Brain microvascular endothelial cell (primary cell): ENCODE measurements around the gene FASN.

Experiments used
- DNase-seq: peaks from one replicate; pipeline ENCODE4 v3.0.0-alpha.2; 2020
- H3K27ac ChIP-seq: fragments of 250-450 bp; sonication (Bioruptor Pico); 2 replicates; pipeline ENCODE4 v1.5.1; 2020; ENCODE audit warnings: mild to moderate bottlenecking, moderate library complexity
- H3K27me3 ChIP-seq: fragments of 250-450 bp; sonication (Bioruptor Pico); replicated peaks from 2 replicates; pipeline ENCODE4 v1.5.1; 2020; ENCODE audit warnings: mild to moderate bottlenecking
- H3K36me3 ChIP-seq: fragments of 250-450 bp; sonication (Bioruptor Pico); replicated peaks from 2 replicates; pipeline ENCODE4 v1.5.1; 2020; ENCODE audit warnings: mild to moderate bottlenecking
- H3K4me3 ChIP-seq: 2 replicates; pipeline ENCODE4 v1.5.1; 2011; ENCODE audit warnings: low read depth, mild to moderate bottlenecking, control low read depth, low read length, moderate library complexity
- in situ Hi-C: cut with HindIII; loops from 2 replicates; pipeline ENCODE4 v1.10.0; 2017; ENCODE audit warnings: low sequenced_read_pairs, low pct_ligation_motif_present
- TF ChIP-seq, protein P1 (sequence below): IDR thresholded peaks from 2 replicates; pipeline ENCODE4 v1.5.1; 2011; ENCODE audit warnings: low read depth, mild to moderate bottlenecking, moderate library complexity, low read length, control low read depth, inconsistent platforms; ENCODE audit errors: missing control alignments

Gene FASN

DNA sequence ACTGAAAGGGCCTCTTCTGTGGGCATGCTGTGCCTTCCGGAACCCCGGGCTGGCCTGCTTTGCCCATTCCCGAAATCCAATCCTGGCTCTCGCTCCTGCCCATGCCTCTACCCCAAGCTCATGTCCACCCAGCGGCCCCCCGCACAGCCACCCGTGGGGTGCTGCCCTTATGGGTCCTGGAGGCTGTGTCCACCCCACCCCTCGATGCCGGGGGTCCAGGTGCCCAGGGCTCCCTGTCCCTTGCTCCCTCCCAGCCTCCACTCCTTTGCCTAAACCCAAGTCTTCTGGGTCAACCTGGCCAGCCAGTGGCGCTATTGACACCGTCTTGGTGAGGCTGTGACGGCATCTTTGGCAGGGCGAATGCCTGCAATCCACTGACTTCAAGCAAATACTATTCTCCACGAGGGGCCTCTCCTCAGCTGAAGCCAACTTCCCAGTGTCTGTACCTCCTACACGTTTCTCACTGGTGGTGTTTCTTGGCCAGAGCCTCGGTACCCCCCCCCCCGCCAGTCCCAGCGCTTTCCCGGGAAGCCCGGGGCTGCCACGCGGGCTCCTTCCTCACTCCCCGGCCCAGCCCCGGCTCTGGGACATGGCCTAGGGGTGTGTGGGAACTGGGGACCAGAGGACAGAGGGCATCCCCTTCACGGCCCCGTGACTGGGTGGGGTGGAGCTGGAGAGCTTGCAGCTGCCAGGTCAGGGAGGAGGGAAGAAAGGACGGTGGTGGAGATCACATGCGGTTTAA, 20.2 kb downstream of the FASN start:
- Histone ChIP-seq H3K36me3 (peaks cover 55% of the 10 kb centered on the region), H3K27ac (no peak overlapping the region), H3K27me3 (no peaks in the 10 kb centered on the region), H3K4me3 (no peak overlapping the region)
- DNase-seq = no peak
- TF ChIP-seq, protein P1, sequence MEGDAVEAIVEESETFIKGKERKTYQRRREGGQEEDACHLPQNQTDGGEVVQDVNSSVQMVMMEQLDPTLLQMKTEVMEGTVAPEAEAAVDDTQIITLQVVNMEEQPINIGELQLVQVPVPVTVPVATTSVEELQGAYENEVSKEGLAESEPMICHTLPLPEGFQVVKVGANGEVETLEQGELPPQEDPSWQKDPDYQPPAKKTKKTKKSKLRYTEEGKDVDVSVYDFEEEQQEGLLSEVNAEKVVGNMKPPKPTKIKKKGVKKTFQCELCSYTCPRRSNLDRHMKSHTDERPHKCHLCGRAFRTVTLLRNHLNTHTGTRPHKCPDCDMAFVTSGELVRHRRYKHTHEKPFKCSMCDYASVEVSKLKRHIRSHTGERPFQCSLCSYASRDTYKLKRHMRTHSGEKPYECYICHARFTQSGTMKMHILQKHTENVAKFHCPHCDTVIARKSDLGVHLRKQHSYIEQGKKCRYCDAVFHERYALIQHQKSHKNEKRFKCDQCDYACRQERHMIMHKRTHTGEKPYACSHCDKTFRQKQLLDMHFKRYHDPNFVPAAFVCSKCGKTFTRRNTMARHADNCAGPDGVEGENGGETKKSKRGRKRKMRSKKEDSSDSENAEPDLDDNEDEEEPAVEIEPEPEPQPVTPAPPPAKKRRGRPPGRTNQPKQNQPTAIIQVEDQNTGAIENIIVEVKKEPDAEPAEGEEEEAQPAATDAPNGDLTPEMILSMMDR = peak; percentile 7
- in situ Hi-C loops = no loop called here

DNA sequence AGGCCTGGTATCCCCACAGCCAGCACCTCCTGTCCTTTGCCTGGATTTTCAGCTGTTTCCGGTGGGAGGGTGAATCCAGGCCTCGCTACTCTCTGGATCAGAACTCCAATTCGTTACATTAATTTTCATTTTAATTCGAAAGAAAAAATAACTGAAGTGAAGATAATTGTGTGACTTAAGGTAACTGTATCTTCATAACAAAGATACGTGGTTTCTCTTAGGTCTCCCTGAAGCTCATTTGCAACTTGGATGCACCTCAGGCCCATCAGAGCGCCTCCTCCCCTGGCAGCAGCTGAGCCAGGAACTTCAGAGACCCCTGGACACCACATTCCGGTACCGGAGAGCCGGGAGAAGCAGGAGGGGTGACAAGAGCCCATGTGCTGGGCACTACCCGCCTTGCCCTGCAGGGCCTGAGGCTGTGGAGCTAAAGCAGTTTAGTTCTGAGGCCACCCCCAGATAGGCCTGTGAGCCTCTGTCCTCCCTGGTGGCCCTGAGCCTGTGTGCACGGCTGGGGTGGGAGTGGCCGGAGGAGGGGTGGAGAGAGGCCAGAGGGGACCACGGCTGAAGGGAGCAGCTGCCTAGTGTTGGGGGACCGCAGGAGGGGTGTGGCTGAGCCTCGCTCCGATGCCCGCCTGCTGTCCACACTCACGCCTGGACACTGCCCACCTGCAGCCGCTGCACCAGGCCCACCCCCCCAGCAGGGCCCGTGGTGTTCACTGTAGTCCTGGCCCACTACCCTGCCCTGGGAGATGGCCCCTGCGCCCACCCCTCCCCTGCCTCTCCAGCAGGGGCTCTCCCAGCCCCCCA, 21.0 kb downstream of the FASN start:
- DNase-seq = no peak
- Histone ChIP-seq H3K27me3 (no peaks in the 10 kb centered on the region), H3K27ac (no peak overlapping the region), H3K36me3 (peaks cover 47% of the 10 kb centered on the region), H3K4me3 (no peak overlapping the region)
- TF ChIP-seq, protein P1 = no peak
- in situ Hi-C loops = no loop called here

DNA sequence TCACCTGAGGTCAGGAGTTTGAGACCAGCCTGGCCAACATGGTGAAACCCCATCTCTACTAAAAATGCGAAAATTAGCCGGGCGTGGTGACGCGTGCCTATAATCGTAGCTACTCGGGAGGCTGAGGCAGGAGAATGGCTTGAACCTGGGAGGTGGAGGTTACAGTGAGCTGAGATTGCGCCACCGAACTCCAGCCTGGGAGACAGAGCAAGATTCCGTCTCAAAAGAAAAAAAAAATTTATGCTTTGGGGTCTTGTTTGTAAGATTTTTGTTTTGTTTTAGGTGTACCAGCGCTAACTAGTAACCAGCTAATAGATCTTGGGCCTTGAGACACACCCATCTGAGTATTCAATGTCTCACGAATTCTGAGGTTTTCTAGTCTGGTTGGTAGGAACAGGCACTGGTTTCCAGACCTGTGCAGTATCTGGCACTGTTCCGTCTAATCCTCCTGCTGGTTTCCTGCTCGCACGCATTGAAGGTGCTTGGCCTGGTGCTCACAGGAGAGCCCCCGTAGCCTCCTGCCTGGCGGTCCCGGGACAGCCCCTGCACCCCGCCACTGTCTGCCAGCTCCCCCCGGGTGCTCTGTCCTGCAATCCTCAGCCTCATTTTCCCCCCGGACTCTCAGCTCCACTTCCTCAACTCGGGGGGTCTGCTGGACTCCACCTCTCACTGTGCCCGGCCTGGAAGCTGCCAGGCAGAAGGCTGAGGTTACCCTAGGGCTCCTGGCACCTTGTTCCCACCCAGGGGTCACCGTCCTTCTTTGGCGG, 21.8 kb downstream of the FASN start:
- in situ Hi-C loops = no loop called here
- Histone ChIP-seq H3K36me3 (peaks cover 42% of the 10 kb centered on the region), H3K27me3 (no peaks in the 10 kb centered on the region), H3K27ac (no peak overlapping the region), H3K4me3 (no peak overlapping the region)
- TF ChIP-seq, protein P1 = no peak
- no peak for DNase-seq

DNA sequence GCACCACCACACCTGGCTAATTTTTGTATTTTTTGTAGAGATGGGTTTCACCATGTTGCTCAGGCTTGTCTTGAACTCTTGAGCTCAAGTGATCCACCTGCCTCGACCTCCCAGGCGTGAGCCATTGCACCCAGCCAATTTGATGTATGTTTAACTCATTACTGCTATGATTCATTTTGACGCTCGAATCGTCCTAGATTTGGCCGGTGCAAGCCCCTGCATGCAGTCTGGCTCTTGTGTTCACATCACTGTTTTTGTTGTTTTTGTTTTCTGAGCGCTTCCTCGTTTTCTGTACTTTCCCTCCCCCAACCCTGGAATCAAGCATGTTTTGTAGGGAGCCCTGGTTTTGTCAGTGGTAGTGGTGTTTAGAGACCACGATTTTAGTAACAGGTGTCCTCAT, 24.6 kb downstream of the FASN start:
- TF ChIP-seq, protein P1 = no peak
- no peak for DNase-seq
- peaks cover 18% of the 10 kb centered on the region for H3K36me3 ChIP-seq
- in situ Hi-C loops = no loop called here
- H3K27ac ChIP-seq = no peak overlapping the region
- H3K4me3 ChIP-seq = no peak overlapping the region
- H3K27me3 ChIP-seq = no peaks in the 10 kb centered on the region

DNA sequence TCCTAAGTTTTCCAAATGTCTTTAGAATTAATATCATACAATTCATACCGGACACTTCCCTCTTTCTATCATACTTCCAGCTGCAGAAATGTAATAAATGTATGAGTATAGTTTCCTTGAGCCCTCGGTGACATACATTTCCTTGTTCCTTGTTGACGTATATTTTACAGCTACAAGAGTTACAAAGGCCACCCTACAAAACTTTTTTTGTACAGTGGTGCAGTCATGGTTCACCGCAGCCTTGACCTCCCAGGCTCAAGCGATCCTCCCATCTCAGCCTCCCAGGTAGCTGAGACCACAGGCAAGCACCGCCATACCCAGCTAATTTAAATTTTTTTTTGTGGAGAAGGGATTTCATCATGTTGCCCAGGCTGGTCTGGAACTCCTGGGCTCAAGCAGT, 25.2 kb downstream of the FASN start:
- TF ChIP-seq, protein P1 = no peak
- DNase-seq = no peak

More for the DNA sequence above, 25.2 kb downstream of the FASN start:
- Histone ChIP-seq H3K36me3 (peaks cover 12% of the 10 kb centered on the region), H3K27me3 (no peaks in the 10 kb centered on the region), H3K4me3 (no peak overlapping the region), H3K27ac (no peak overlapping the region)
- in situ Hi-C loops = no loop called here
